MM.1S (cell line): Measurements from ENCODE around the gene KIAA1958.

ENCODE experiments used
- DNase-seq: peaks from one replicate; pipeline ENCODE4 v3.0.0-alpha.2; 2015
- H2AFZ ChIP-seq: fragments of 300-600 bp; sonication (generic); 2 replicates; pipeline ENCODE4 v1.6.0; 2016; ENCODE audit warnings: antibody characterized with exemption, low read length
- H3F3A ChIP-seq: fragments of 300-600 bp; sonication (generic); 2 replicates; pipeline ENCODE4 v1.6.1; 2016; ENCODE audit warnings: mild to moderate bottlenecking, antibody characterized with exemption, low read length, moderate library complexity, mixed read lengths; ENCODE audit not compliant: insufficient read depth
- H3K27ac ChIP-seq: fragments of 300-600 bp; sonication (generic); 2 replicates; pipeline ENCODE4 v1.5.1; 2016; ENCODE audit warnings: mild to moderate bottlenecking, low read length
- H3K27me3 ChIP-seq: fragments of 300-600 bp; sonication (generic); replicated peaks from 2 replicates; pipeline ENCODE4 v1.6.0; 2016; ENCODE audit warnings: low read length; ENCODE audit not compliant: insufficient read depth
- H3K36me3 ChIP-seq: fragments of 300-600 bp; sonication (generic); replicated peaks from 2 replicates; pipeline ENCODE4 v1.6.1; 2016; ENCODE audit warnings: mild to moderate bottlenecking, low read length, mixed read lengths; ENCODE audit not compliant: insufficient read depth
- H3K4me1 ChIP-seq: fragments of 300-600 bp; sonication (generic); 2 replicates; pipeline ENCODE4 v1.6.1; 2016; ENCODE audit warnings: low read length, mixed read lengths
- H3K4me2 ChIP-seq: fragments of 300-600 bp; sonication (generic); 2 replicates; pipeline ENCODE4 v1.6.0; 2016; ENCODE audit warnings: low read depth, low read length
- H3K4me3 ChIP-seq: fragments of 300-600 bp; sonication (generic); 2 replicates; pipeline ENCODE4 v1.5.1; 2016; ENCODE audit warnings: low read length, mixed read lengths
- H3K79me2 ChIP-seq: fragments of 300-600 bp; sonication (generic); 2 replicates; pipeline ENCODE4 v1.6.1; 2016; ENCODE audit warnings: mixed run types, low read length, mixed read lengths
- H3K9ac ChIP-seq: fragments of 300-600 bp; sonication (generic); 2 replicates; pipeline ENCODE4 v1.6.1; 2016; ENCODE audit warnings: low read length, mixed read lengths
- H3K9me2 ChIP-seq: fragments of 300-600 bp; sonication (generic); replicated peaks from 2 replicates; pipeline ENCODE4 v1.6.1; 2016; ENCODE audit warnings: mild to moderate bottlenecking, low read length, mixed read lengths; ENCODE audit not compliant: insufficient read depth
- H3K9me3 ChIP-seq: fragments of 300-600 bp; sonication (generic); replicated peaks from 2 replicates; pipeline ENCODE4 v1.6.1; 2016; ENCODE audit warnings: mild to moderate bottlenecking, low read length, mixed read lengths; ENCODE audit not compliant: insufficient read depth
- H4K20me1 ChIP-seq: fragments of 300-600 bp; sonication (generic); 2 replicates; pipeline ENCODE4 v1.6.1; 2016; ENCODE audit warnings: mild to moderate bottlenecking, low read length, moderate library complexity, mixed read lengths; ENCODE audit not compliant: insufficient read depth
- CTCF ChIP-seq: fragments of 300-600 bp; sonication (generic); IDR thresholded peaks from 2 replicates; pipeline ENCODE4 v1.5.1; 2016; ENCODE audit warnings: antibody characterized with exemption, low read length, mixed read lengths
- EZH2 ChIP-seq: fragments of 300-600 bp; sonication (generic); optimal IDR thresholded peaks from 2 replicates; pipeline ENCODE3; 2017; ENCODE audit warnings: low read depth, mild to moderate bottlenecking, antibody characterized with exemption, low read length, mixed read lengths
- EZH2phosphoT487 ChIP-seq: fragments of 300-600 bp; sonication (generic); IDR thresholded peaks from 2 replicates; pipeline ENCODE4 v1.6.1; 2018; ENCODE audit warnings: antibody characterized with exemption, low read length

Gene KIAA1958

GRCh38 chr9:112447283-112447761 lies 39.3 kb upstream of the KIAA1958 start:
- peak; percentile 83 for DNase-seq
- no peaks in the 10 kb centered on the region for H3K36me3 ChIP-seq
- H3K4me1 ChIP-seq, result peaks cover 31% of the 10 kb centered on the region
- H3K4me3 ChIP-seq, result 0 out of 2 replicates have a peak overlapping the region, but pooled peaks have one; percentile 1
- no peaks in the 10 kb centered on the region for H3K9me2 ChIP-seq
- peak overlapping the region; percentile 7; the same call in 1 of the 2 replicates for H3K9ac ChIP-seq
- H2AFZ ChIP-seq, result peak overlapping the region; percentile 14; the same call in 1 of the 2 replicates
- TF ChIP-seq EZH2phosphoT487, result no peak
- no peak for TF ChIP-seq EZH2
- no peak for TF ChIP-seq CTCF
- H3F3A ChIP-seq, result peaks cover 11% of the 10 kb centered on the region; the same call in 1 of the 2 replicates
- no peaks in the 10 kb centered on the region for H3K9me3 ChIP-seq
- peak overlapping the region; percentile 58 for H3K4me2 ChIP-seq
- no peaks in the 10 kb centered on the region for H3K27me3 ChIP-seq
- H4K20me1 ChIP-seq, result no peaks in the 10 kb centered on the region
- H3K27ac ChIP-seq, result peak overlapping the region; percentile 60
- no peaks in the 10 kb centered on the region for H3K79me2 ChIP-seq

- Histone ChIP-seq H3K9ac (no peak overlapping the region), H3K9me2 (no peaks in the 10 kb centered on the region), H3K4me3 (no peak overlapping the region), H3K27me3 (no peaks in the 10 kb centered on the region), H3K27ac (no peak overlapping the region), H3K79me2 (no peaks in the 10 kb centered on the region), H3K9me3 (no peaks in the 10 kb centered on the region), H3F3A (no peaks in the 10 kb centered on the region), H3K4me2 (no peak overlapping the region), H3K4me1 (no peaks in the 10 kb centered on the region), H3K36me3 (no peaks in the 10 kb centered on the region), H2AFZ (no peak overlapping the region), H4K20me1 (no peaks in the 10 kb centered on the region)
- no peak for DNase-seq
- TF ChIP-seq CTCF, result no peak
- TF ChIP-seq EZH2phosphoT487, result no peak
- no peak for TF ChIP-seq EZH2
Observed at GRCh38 chr9:112462855-112463254, 23.8 kb upstream of the KIAA1958 start.

GRCh38 chr9:112465352-112465751 lies 21.3 kb upstream of the KIAA1958 start:
- H2AFZ ChIP-seq, result no peak overlapping the region
- DNase-seq, result no peak
- no peaks in the 10 kb centered on the region for H3F3A ChIP-seq
- no peaks in the 10 kb centered on the region for H3K27me3 ChIP-seq
- no peak overlapping the region for H3K9ac ChIP-seq
- H3K27ac ChIP-seq, result no peak overlapping the region
- no peaks in the 10 kb centered on the region for H4K20me1 ChIP-seq
- H3K79me2 ChIP-seq, result no peaks in the 10 kb centered on the region
- TF ChIP-seq CTCF, result no peak
- H3K4me2 ChIP-seq, result no peak overlapping the region
- no peak overlapping the region for H3K4me3 ChIP-seq
- no peaks in the 10 kb centered on the region for H3K9me2 ChIP-seq
- H3K9me3 ChIP-seq, result no peaks in the 10 kb centered on the region
- no peaks in the 10 kb centered on the region for H3K4me1 ChIP-seq
- no peaks in the 10 kb centered on the region for H3K36me3 ChIP-seq
